GM18511 (cell line): ENCODE data around the gene PYGM.

Experiments used
- ATAC-seq: cut with Tn5 transposase; IDR thresholded peaks from one replicate; pipeline ENCODE4 v1.9.1; 2021; ENCODE audit warnings: mild to moderate bottlenecking, moderate library complexity; ENCODE audit not compliant: unreplicated experiment

Gene PYGM

GRCh38 chr11:64769283-64769682, 9.5 kb upstream of the PYGM start:
- no peak for ATAC-seq

GRCh38 chr11:64768300-64768694, 8.5 kb upstream of the PYGM start:
- ATAC-seq = no peak

GRCh38 chr11:64767344-64768299, 7.8 kb upstream of the PYGM start:
- ATAC-seq = no peak

- ATAC-seq = no peak
Measured at GRCh38 chr11:64766881-64767280, 7.1 kb upstream of the PYGM start.

GRCh38 chr11:64765851-64766665, 6.3 kb upstream of the PYGM start:
- ATAC-seq = no peak

GRCh38 chr11:64765291-64765850, 5.6 kb upstream of the PYGM start:
- no peak for ATAC-seq

- ATAC-seq = no peak
Measured at GRCh38 chr11:64764753-64765152, 5.0 kb upstream of the PYGM start.

- no peak for ATAC-seq
Measured at GRCh38 chr11:64764040-64764611, 4.4 kb upstream of the PYGM start.

GRCh38 chr11:64763526-64764039, 3.8 kb upstream of the PYGM start:
- no peak for ATAC-seq

- no peak for ATAC-seq
Measured at GRCh38 chr11:64762674-64763525, 3.1 kb upstream of the PYGM start.

- no peak for ATAC-seq
Measured at GRCh38 chr11:64762277-64762673, 2.5 kb upstream of the PYGM start.

GRCh38 chr11:64760759-64761420, 1.1 kb upstream of the PYGM start:
- no peak for ATAC-seq

GRCh38 chr11:64759131-64759721, 548 bp downstream of the PYGM start:
- ATAC-seq = no peak

GRCh38 chr11:64758330-64759079, 1.3 kb downstream of the PYGM start:
- no peak for ATAC-seq

- no peak for ATAC-seq
Measured at GRCh38 chr11:64757549-64758329, 2.0 kb downstream of the PYGM start.

- no peak for ATAC-seq
Measured at GRCh38 chr11:64755681-64756361, 4.0 kb downstream of the PYGM start.
